SU-DHL-6 (cell line): ENCODE data around the gene PSMC3IP.

Experiments used
- H2AFZ ChIP-seq: fragments of 200-600 bp; sonication (generic); 2 replicates; pipeline ENCODE4 v1.6.1; 2014; ENCODE audit warnings: low read depth, mild to moderate bottlenecking, moderate library complexity, mixed read lengths, antibody characterized with exemption, low read length; ENCODE audit not compliant: severe bottlenecking
- H3F3A ChIP-seq: fragments of 200-600 bp; shearing (Covaris generic); 2 replicates; pipeline ENCODE4 v1.6.0; 2016; ENCODE audit warnings: antibody characterized with exemption, mild to moderate bottlenecking; ENCODE audit not compliant: insufficient read depth
- H3K27ac ChIP-seq: fragments of 200-600 bp; sonication (generic); 2 replicates; pipeline ENCODE4 v1.5.1; 2016; ENCODE audit warnings: low read depth, mild to moderate bottlenecking, low read length, moderate library complexity, mixed read lengths
- H3K27me3 ChIP-seq: fragments of 200-600 bp; sonication (generic), shearing (Covaris generic); 2 replicates; pipeline ENCODE4 v1.6.0; 2014; ENCODE audit warnings: mild to moderate bottlenecking, low read length
- H3K36me3 ChIP-seq: fragments of 200-600 bp; sonication (generic); 2 replicates; pipeline ENCODE4 v1.6.1; 2014; ENCODE audit warnings: mild to moderate bottlenecking, low read length, mixed read lengths
- H3K4me2 ChIP-seq: fragments of 300-600, 200-600 bp; shearing (Covaris generic), sonication (generic); 2 replicates; pipeline ENCODE4 v1.6.0; 2014; ENCODE audit warnings: low read length, low read depth, mild to moderate bottlenecking; ENCODE audit not compliant: poor library complexity, severe bottlenecking
- H3K4me3 ChIP-seq: fragments of 200-600 bp; sonication (generic); 2 replicates; pipeline ENCODE4 v1.5.1; 2014; ENCODE audit warnings: antibody characterized with exemption, low read length, mild to moderate bottlenecking, mixed read lengths; ENCODE audit not compliant: insufficient read depth, poor library complexity, severe bottlenecking
- H3K79me2 ChIP-seq: fragments of 200-600 bp; sonication (generic); 2 replicates; pipeline ENCODE4 v1.6.1; 2014; ENCODE audit warnings: mild to moderate bottlenecking, low read length, moderate library complexity; ENCODE audit not compliant: insufficient read depth
- H3K9ac ChIP-seq: fragments of 200-600 bp; sonication (generic); 2 replicates; pipeline ENCODE4 v1.7.0; 2014; ENCODE audit warnings: mild to moderate bottlenecking, low read length
- H3K9me2 ChIP-seq: fragments of 200-600 bp; sonication (generic); replicated peaks from 2 replicates; pipeline ENCODE4 v1.6.1; 2014; ENCODE audit warnings: low read length; ENCODE audit not compliant: insufficient read depth
- H3K9me3 ChIP-seq: fragments of 200-600 bp; sonication (generic); 2 replicates; pipeline ENCODE4 v1.6.1; 2014; ENCODE audit warnings: low read length, mixed read lengths; ENCODE audit not compliant: insufficient read depth
- H4K20me1 ChIP-seq: fragments of 200-600 bp; sonication (generic); 2 replicates; pipeline ENCODE4 v1.6.1; 2014; ENCODE audit warnings: low read depth, mild to moderate bottlenecking, antibody characterized with exemption, low read length, moderate library complexity, mixed read lengths
- CTCF ChIP-seq: fragments of 200-600 bp; sonication (generic); IDR thresholded peaks from one replicate; pipeline ENCODE4 v1.5.1; 2017; ENCODE audit warnings: antibody characterized with exemption, mild to moderate bottlenecking, low read length, moderate library complexity; ENCODE audit not compliant: insufficient read depth, poor library complexity, severe bottlenecking
- EZH2phosphoT487 ChIP-seq: fragments of 200-600 bp; sonication (generic), shearing (Covaris generic); conservative IDR thresholded peaks from 2 replicates; pipeline ENCODE4 v1.6.1; 2018; ENCODE audit warnings: mild to moderate bottlenecking, antibody characterized with exemption, low read length, moderate library complexity, mixed read lengths

The PSMC3IP gene

DNA sequence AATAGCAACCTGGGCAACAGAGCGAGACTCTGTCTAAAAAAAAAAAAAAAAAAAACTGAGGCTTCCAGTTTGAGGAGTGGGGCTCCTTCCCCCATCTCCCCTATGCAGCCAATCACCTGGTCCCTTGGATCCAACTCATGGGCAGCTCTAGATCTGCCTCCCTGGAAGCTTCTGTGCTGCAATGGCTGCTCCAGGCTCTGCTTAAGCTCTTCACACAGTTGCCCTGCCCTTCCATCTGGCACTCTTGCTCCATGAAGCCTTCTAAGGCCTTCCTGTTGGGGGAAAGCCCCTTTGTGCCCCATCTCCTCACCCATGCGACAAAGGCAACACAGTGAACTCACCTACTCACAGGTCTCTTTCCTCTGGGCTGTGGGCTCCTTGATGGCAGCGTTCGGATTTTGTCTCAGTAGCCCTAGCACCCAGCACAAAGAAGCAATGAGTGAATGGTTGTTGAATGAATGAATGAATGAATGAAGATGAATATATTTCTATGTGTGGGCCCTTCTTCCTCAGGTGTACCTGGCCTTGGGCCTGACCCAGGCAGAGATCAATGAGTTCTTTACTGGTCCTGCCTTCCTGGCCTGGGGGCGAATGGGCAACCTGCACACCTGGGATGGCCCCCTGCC is 39.6 kb downstream of the PSMC3IP start:
- H2AFZ ChIP-seq, result no peak overlapping the region
- H3K4me3 ChIP-seq, result no peak overlapping the region
- no peak overlapping the region for H3K9ac ChIP-seq
- TF ChIP-seq EZH2phosphoT487, result no peak
- TF ChIP-seq CTCF, result no peak
- no peaks in the 10 kb centered on the region for H4K20me1 ChIP-seq
- H3K4me2 ChIP-seq, result no peak overlapping the region
- H3K79me2 ChIP-seq, result peaks cover 7% of the 10 kb centered on the region; the same call in 1 of the 2 replicates
- H3K36me3 ChIP-seq, result no peaks in the 10 kb centered on the region
- H3K27me3 ChIP-seq, result no peaks in the 10 kb centered on the region
- no peak overlapping the region for H3K27ac ChIP-seq
- no peaks in the 10 kb centered on the region for H3K9me2 ChIP-seq
- H3F3A ChIP-seq, result peaks cover 17% of the 10 kb centered on the region
- H3K9me3 ChIP-seq, result no peaks in the 10 kb centered on the region

DNA sequence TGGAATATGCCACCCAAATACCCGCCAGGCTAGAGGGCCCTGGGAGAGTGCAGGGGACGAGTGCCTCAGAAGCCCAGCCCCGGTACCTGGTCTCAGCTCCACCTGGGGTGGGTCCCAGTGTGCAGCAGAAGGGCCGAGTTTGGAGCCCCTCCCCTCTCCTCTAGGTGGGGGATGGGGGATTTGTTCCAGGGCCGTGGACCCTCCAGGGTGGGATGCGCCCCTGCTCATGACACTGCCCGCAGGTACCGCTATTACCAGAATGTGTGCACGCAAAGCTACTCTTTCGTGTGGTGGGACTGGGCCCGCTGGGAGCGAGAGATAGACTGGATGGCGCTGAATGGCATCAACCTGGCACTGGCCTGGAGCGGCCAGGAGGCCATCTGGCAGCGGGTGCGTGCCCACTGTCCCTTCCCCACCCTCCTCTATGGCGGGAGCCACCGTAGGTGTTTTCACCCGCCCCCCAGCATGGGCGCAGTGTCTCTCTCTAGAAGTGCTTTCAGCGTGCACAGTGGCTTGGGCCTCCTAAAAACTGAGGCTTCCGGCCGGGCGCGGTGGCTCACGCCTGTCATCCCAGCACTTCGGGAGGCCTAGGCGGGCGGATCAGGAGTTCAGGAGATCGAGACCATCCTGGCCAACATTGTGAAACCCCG is 40.2 kb downstream of the PSMC3IP start:
- Histone ChIP-seq H3K79me2 (peaks cover 7% of the 10 kb centered on the region; the same call in 1 of the 2 replicates), H2AFZ (no peak overlapping the region), H3K36me3 (no peaks in the 10 kb centered on the region), H3K9me3 (no peaks in the 10 kb centered on the region), H4K20me1 (no peaks in the 10 kb centered on the region), H3K9me2 (no peaks in the 10 kb centered on the region), H3K4me2 (peak overlapping the region; percentile 98), H3K27me3 (no peaks in the 10 kb centered on the region), H3K4me3 (peak overlapping the region; percentile 72), H3F3A (peaks cover 17% of the 10 kb centered on the region), H3K27ac (peak overlapping the region; percentile 64), H3K9ac (peak overlapping the region; percentile 73)
- TF ChIP-seq CTCF, result no peak
- no peak for TF ChIP-seq EZH2phosphoT487

GRCh38 chr17:42536372-42537155 is 41.0 kb downstream of the PSMC3IP start:
- TF ChIP-seq EZH2phosphoT487, result no peak
- TF ChIP-seq CTCF, result no peak

More at GRCh38 chr17:42536372-42537155, 41.0 kb downstream of the PSMC3IP start:
- H2AFZ ChIP-seq, result no peak overlapping the region
- H3K27ac ChIP-seq, result peak overlapping the region; percentile 64
- H3F3A ChIP-seq, result peaks cover 20% of the 10 kb centered on the region
- H3K9me2 ChIP-seq, result no peaks in the 10 kb centered on the region
- no peaks in the 10 kb centered on the region for H3K9me3 ChIP-seq
- no peaks in the 10 kb centered on the region for H4K20me1 ChIP-seq
- H3K9ac ChIP-seq, result peak overlapping the region; percentile 73
- H3K27me3 ChIP-seq, result no peaks in the 10 kb centered on the region
- peaks cover 7% of the 10 kb centered on the region; the same call in 1 of the 2 replicates for H3K79me2 ChIP-seq
- H3K36me3 ChIP-seq, result no peaks in the 10 kb centered on the region
- H3K4me3 ChIP-seq, result peak overlapping the region; percentile 72
- H3K4me2 ChIP-seq, result peak overlapping the region; percentile 98
